GM12891 (cell line): ENCODE measurements around the gene LY6G6C.

Source experiments
- POLR2A ChIP-seq: IDR thresholded peaks from 2 replicates; pipeline ENCODE4 v1.6.1; 2011; ENCODE audit warnings: low read depth, low read length, control low read depth
- SPI1 ChIP-seq: IDR thresholded peaks from 2 replicates; pipeline ENCODE4 v1.6.1; 2011; ENCODE audit warnings: low read depth, low read length, control low read depth
- TAF1 ChIP-seq: IDR thresholded peaks from 2 replicates; pipeline ENCODE4 v1.6.1; 2011; ENCODE audit warnings: low read depth, low read length, control low read depth

- TF ChIP-seq SPI1 (no peak), POLR2A (no peak), TAF1 (no peak)
Observed at GRCh38 chr6:31749301-31750036, 27.9 kb upstream of the LY6G6C start.
